Right kidney (tissue), 1 donor: ENCODE results near the gene PIGN.

Source experiments
- DNase-seq: peaks from one replicate; pipeline ENCODE4 v3.0.0-alpha.2; 2016

PIGN gene

GRCh38 chr18:62009521-62009920 lies 177.3 kb downstream of the PIGN start:
- DNase-seq, result no peak

GRCh38 chr18:62001396-62001795 lies 185.5 kb downstream of the PIGN start:
- no peak for DNase-seq

GRCh38 chr18:61998957-61999356 lies 187.9 kb downstream of the PIGN start:
- DNase-seq, result no peak

GRCh38 chr18:61998335-61998734 lies 188.5 kb downstream of the PIGN start:
- DNase-seq, result no peak

GRCh38 chr18:61995618-61996017 lies 191.2 kb downstream of the PIGN start:
- no peak for DNase-seq

- no peak for DNase-seq
These were observed 193.0 kb downstream of the PIGN start for GRCh38 chr18:61993831-61994230.

- no peak for DNase-seq
These were observed 193.9 kb downstream of the PIGN start for GRCh38 chr18:61992923-61993322.

- DNase-seq, result no peak
These were observed 194.6 kb downstream of the PIGN start for GRCh38 chr18:61992285-61992684.

- DNase-seq, result no peak
These were observed 195.0 kb downstream of the PIGN start for GRCh38 chr18:61991836-61992235.

- DNase-seq, result no peak
These were observed 195.7 kb downstream of the PIGN start for GRCh38 chr18:61991201-61991600.
